ENCODE data around the gene PPP6R1. TPM values are rescaled to one million over a fixed set of nuclear protein-coding genes. Genes with fewer than 3 reads are reported as not detected.
"Not testable (repeated sequence)": the region's sequence is repeated elsewhere in the genome, so short reads cannot be mapped to it uniquely, and the experiment has no call there.

Gene PPP6R1
- polyA plus RNA-seq, 1 donor = 65.1 TPM

- no peak for DNase-seq
- Histone ChIP-seq H3K36me3 (ENCODE audit: control insufficient read depth, insufficient read depth, low read length) (peaks cover 58% of the 10 kb centered on the region), H3K4me3 (ENCODE audit: low read length) (no peak overlapping the region), H3K27ac (ENCODE audit: low read length) (peak overlapping the region; percentile 86), H3K27me3 (ENCODE audit: control insufficient read depth, insufficient read depth, low read length) (no peaks in the 10 kb centered on the region), H3K4me1 (ENCODE audit: control insufficient read depth, insufficient read depth, low read length) (peaks cover 60% of the 10 kb centered on the region), H3K9me3 (ENCODE audit: control insufficient read depth, low read depth, low read length) (peaks cover 5% of the 10 kb centered on the region)
- no CpG with 5 or more reads among the region's 18 CpGs for WGBS (ENCODE audit: insufficient coverage, low lambda C conversion rate)
Measured at GRCh38 chr19:55229145-55229788, 29.6 kb downstream of the PPP6R1 start.

DNA sequence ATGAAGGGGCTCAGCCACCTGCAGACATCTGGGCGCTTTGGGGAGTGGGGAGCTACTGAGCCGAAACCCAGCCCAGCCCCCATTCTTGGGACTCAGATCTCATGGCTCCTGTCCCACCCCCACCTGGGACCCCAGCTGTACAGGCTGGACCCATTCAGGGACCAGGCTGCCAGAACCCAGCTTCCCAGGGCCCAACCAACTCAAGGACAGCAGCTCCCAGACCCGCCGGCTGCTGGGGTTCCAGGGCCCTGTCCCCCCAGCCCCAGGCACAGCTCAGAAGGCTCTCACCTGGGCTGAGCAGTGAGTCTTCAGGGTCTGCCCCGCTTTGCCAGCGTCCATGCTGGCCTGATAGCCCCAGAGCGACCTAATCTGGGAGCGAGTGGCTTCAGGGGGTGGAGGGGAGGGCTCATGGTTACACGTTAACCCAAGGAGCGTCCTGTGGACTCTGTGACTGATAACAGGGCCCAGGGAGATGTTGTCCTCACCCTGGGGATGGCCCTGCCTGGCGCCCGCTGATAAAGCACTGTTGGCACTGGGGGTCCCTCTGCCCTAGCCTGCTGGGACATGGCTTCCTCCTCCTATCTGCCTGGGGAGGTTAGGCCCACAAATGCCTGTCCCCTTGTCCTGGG lies 30.3 kb downstream of the PPP6R1 start, which contains the start of gene TMEM86B:
Gene TMEM86B, minus strand, starts transcription at position 361 of the 629 bp plus-strand sequence. Its CDS starts 22 bp downstream, at position 339.
- peak; percentile 87 to 93 for DNase-seq
- Histone ChIP-seq H3K27ac (ENCODE audit: low read length) (peak within 1 kb of the TSS; percentile 86), H3K9me3 (ENCODE audit: control insufficient read depth, low read depth, low read length) (peaks cover 5% of the 10 kb centered on the region)

GRCh38 chr19:55228015-55228391 lies 30.8 kb downstream of the PPP6R1 start:
- Histone ChIP-seq H3K4me1 (ENCODE audit: control insufficient read depth, insufficient read depth, low read length) (peaks cover 60% of the 10 kb centered on the region), H3K27me3 (ENCODE audit: control insufficient read depth, insufficient read depth, low read length) (no peaks in the 10 kb centered on the region), H3K36me3 (ENCODE audit: control insufficient read depth, insufficient read depth, low read length) (peaks cover 67% of the 10 kb centered on the region), H3K9me3 (ENCODE audit: control insufficient read depth, low read depth, low read length) (peaks cover 5% of the 10 kb centered on the region), H3K4me3 (ENCODE audit: low read length) (peak overlapping the region; percentile 75), H3K27ac (ENCODE audit: low read length) (peak overlapping the region; percentile 86)
- no CpG with 5 or more reads among the region's 17 CpGs for WGBS (ENCODE audit: insufficient coverage, low lambda C conversion rate)
- DNase-seq = no peak

More for the DNA sequence above, 30.3 kb downstream of the PPP6R1 start, which contains the start of gene TMEM86B:
- Histone ChIP-seq H3K27me3 (ENCODE audit: control insufficient read depth, insufficient read depth, low read length) (no peaks in the 10 kb centered on the region), H3K36me3 (ENCODE audit: control insufficient read depth, insufficient read depth, low read length) (peaks cover 63% of the 10 kb centered on the region), H3K4me3 (ENCODE audit: low read length) (peak within 1 kb of the TSS; percentile 75), H3K4me1 (ENCODE audit: control insufficient read depth, insufficient read depth, low read length) (peaks cover 60% of the 10 kb centered on the region)
- WGBS (ENCODE audit: insufficient coverage, low lambda C conversion rate) = no CpG with 5 or more reads among the region's 12 CpGs

- Histone ChIP-seq H3K27me3 (ENCODE audit: control insufficient read depth, insufficient read depth, low read length) (no peaks in the 10 kb centered on the region), H3K9me3 (ENCODE audit: control insufficient read depth, low read depth, low read length) (peaks cover 5% of the 10 kb centered on the region), H3K4me3 (ENCODE audit: low read length) (peak overlapping the region; percentile 75), H3K27ac (ENCODE audit: low read length) (peak overlapping the region; percentile 86), H3K4me1 (ENCODE audit: control insufficient read depth, insufficient read depth, low read length) (peaks cover 60% of the 10 kb centered on the region), H3K36me3 (ENCODE audit: control insufficient read depth, insufficient read depth, low read length) (peaks cover 67% of the 10 kb centered on the region)
- WGBS (ENCODE audit: insufficient coverage, low lambda C conversion rate) = no CpG with 5 or more reads among the region's 25 CpGs
- peak in 1 of 2 donors; percentile 42 for DNase-seq
Measured at GRCh38 chr19:55227241-55228014, 31.4 kb downstream of the PPP6R1 start.

DNA sequence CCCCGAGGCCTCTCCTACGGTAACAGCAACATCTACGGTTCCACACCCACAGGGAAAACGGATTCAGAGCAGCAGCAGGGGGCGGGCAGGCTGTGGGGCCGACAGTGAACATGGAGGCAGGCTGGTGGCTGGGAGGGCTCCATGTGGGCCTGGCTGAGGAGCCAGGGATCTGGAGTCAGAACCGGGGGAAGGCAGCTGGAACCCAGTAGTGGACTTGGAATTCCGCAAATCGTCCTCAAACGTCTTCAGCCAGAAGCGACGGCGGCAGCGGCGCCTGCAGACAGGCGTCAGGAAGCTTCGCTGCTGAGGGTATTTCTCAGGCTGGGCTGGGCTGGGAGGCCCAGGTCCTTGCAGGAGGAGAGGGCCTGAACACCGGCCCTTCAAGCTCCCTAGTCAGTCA lies 32.0 kb downstream of the PPP6R1 start:
- H3K4me1 ChIP-seq (ENCODE audit: control insufficient read depth, insufficient read depth, low read length) = peaks cover 56% of the 10 kb centered on the region
- H3K36me3 ChIP-seq (ENCODE audit: control insufficient read depth, insufficient read depth, low read length) = peaks cover 61% of the 10 kb centered on the region
- peak overlapping the region; percentile 75 for H3K4me3 ChIP-seq (ENCODE audit: low read length)
- H3K27ac ChIP-seq (ENCODE audit: low read length) = no peak overlapping the region
- no peak for DNase-seq
- no peaks in the 10 kb centered on the region for H3K27me3 ChIP-seq (ENCODE audit: control insufficient read depth, insufficient read depth, low read length)
- peaks cover 5% of the 10 kb centered on the region for H3K9me3 ChIP-seq (ENCODE audit: control insufficient read depth, low read depth, low read length)
- no CpG with 5 or more reads among the region's 18 CpGs for WGBS (ENCODE audit: insufficient coverage, low lambda C conversion rate)

DNA sequence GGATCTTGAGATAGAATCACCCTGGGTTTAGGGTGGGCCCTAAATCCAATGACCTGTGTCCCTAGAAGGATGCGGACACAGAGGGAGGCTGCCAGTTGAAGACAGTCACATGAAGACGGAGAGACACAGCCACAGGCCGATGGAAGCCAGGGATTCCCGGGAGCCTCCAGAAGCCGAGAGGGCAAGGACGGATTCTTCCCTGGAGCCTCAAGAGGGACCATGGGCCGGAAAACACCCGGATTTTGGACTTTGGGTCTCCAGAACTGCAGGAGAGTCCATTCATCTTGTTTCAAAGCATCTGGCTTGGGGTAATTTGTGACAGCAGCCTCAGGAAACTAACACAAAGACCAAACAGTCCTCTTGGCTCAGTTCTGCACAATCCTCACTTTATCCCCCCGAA lies 32.5 kb downstream of the PPP6R1 start:
- peak overlapping the region; percentile 75 for H3K4me3 ChIP-seq (ENCODE audit: low read length)
- no peaks in the 10 kb centered on the region for H3K27me3 ChIP-seq (ENCODE audit: control insufficient read depth, insufficient read depth, low read length)
- DNase-seq = no peak
- no CpG with 5 or more reads among the region's 9 CpGs for WGBS (ENCODE audit: insufficient coverage, low lambda C conversion rate)
- H3K4me1 ChIP-seq (ENCODE audit: control insufficient read depth, insufficient read depth, low read length) = peaks cover 51% of the 10 kb centered on the region
- peaks cover 56% of the 10 kb centered on the region for H3K36me3 ChIP-seq (ENCODE audit: control insufficient read depth, insufficient read depth, low read length)
- peaks cover under 1% of the 10 kb centered on the region for H3K9me3 ChIP-seq (ENCODE audit: control insufficient read depth, low read depth, low read length)
- no peak overlapping the region for H3K27ac ChIP-seq (ENCODE audit: low read length)

DNA sequence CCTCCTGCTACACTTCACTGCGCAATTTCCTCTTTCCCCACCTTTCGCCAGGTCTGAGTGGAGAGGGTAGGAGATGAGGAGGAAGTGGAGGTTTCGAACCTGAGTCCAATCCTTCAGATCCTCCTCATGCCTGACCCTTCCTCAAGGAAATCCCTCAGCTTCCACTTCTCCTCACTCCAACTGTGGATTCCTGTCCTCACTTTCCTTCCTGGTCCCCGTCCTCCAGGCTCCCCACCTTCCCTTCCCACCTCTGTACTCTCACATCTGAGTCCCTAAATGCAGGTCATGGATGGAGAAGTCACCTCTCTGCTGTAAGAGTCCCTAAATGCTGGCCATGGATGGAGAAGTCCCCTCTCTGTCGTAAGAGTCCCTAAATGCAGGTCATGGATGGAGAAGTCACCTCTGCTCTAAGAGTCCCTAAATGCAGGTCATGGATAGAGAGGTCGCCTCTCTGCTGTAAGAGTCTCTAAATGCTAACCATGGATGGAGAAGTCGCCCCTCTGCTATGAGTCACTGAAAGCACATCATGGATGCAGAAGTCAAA lies 33.3 kb downstream of the PPP6R1 start:
- no peaks in the 10 kb centered on the region for H3K9me3 ChIP-seq (ENCODE audit: control insufficient read depth, low read depth, low read length)
- WGBS (ENCODE audit: insufficient coverage, low lambda C conversion rate) = 88% methylated on average over 1 of the region's 7 CpGs
- H3K36me3 ChIP-seq (ENCODE audit: control insufficient read depth, insufficient read depth, low read length) = peaks cover 50% of the 10 kb centered on the region
- H3K4me3 ChIP-seq (ENCODE audit: low read length) = no peak overlapping the region
- no peak overlapping the region for H3K27ac ChIP-seq (ENCODE audit: low read length)
- H3K4me1 ChIP-seq (ENCODE audit: control insufficient read depth, insufficient read depth, low read length) = peaks cover 44% of the 10 kb centered on the region
- DNase-seq = no peak
- H3K27me3 ChIP-seq (ENCODE audit: control insufficient read depth, insufficient read depth, low read length) = no peaks in the 10 kb centered on the region

- Histone ChIP-seq H3K4me1 (ENCODE audit: control insufficient read depth, insufficient read depth, low read length) (peaks cover 37% of the 10 kb centered on the region), H3K36me3 (ENCODE audit: control insufficient read depth, insufficient read depth, low read length) (peaks cover 46% of the 10 kb centered on the region)
- H3K27me3 ChIP-seq (ENCODE audit: control insufficient read depth, insufficient read depth, low read length); H3K4me3 ChIP-seq (ENCODE audit: low read length); H3K27ac ChIP-seq (ENCODE audit: low read length); H3K9me3 ChIP-seq (ENCODE audit: control insufficient read depth, low read depth, low read length); DNase-seq: not testable (repeated sequence)
- WGBS (ENCODE audit: insufficient coverage, low lambda C conversion rate) = no CpG with 5 or more reads among the region's 11 CpGs
Measured at GRCh38 chr19:55224679-55225414, 34.0 kb downstream of the PPP6R1 start.

DNA sequence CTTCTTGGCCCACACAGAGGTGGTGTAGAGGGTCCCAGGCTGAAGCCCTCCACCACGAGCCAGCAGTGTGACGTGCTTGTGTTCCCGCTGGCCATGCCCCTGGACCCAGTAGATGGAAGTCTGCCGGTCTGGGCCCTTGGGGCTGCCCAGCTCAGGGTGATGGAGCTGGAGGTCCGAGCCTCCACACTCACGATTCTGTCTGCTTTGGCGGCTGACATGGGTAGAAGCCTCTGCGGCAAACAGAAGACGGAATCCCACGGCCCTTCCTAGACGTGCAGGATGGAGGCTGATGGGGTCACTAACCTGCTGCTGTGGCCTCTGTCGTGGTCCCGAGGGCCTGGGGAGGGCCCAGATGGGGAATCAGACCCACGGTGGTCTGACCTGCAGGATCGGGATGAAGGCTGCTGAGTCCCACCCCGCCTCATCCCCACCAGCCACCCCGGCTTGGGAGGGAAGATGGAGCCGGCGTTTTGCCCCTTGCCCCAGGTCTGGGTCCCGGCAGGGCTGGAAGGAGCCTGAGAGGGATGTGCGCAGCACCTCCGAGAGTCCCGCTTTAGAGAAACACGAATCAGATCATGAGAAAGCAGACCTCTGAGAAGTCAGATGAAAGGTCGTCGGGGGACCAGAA lies 34.7 kb downstream of the PPP6R1 start:
- DNase-seq = no peak
- H3K27ac ChIP-seq (ENCODE audit: low read length) = no peak overlapping the region
- WGBS (ENCODE audit: insufficient coverage, low lambda C conversion rate) = 90% methylated on average over 2 of the region's 26 CpGs
- H3K4me1 ChIP-seq (ENCODE audit: control insufficient read depth, insufficient read depth, low read length) = peaks cover 30% of the 10 kb centered on the region
- H3K4me3 ChIP-seq (ENCODE audit: low read length) = no peak overlapping the region
- H3K27me3 ChIP-seq (ENCODE audit: control insufficient read depth, insufficient read depth, low read length) = no peaks in the 10 kb centered on the region
- H3K9me3 ChIP-seq (ENCODE audit: control insufficient read depth, low read depth, low read length) = no peaks in the 10 kb centered on the region
- H3K36me3 ChIP-seq (ENCODE audit: control insufficient read depth, insufficient read depth, low read length) = peaks cover 41% of the 10 kb centered on the region
